IPS DF 6.9 (cell line): ENCODE results near the gene GNA14.
A peak's percentile ranks its signal among the peaks of the same experiment; 100 is the strongest.
"Not testable (repeated sequence)": the region's sequence is repeated elsewhere in the genome, so short reads cannot be mapped to it uniquely, and the experiment has no call there.

Experiments used
- DNase-seq: peaks from one replicate; pipeline ENCODE4 v3.0.0-alpha.2; 2013; ENCODE audit warnings: low read depth, low spot score
- H3K27ac ChIP-seq: one replicate; pipeline ENCODE4 v1.5.1; 2013; ENCODE audit warnings: low read length, control low read depth
- H3K27me3 ChIP-seq: 2 replicates; pipeline ENCODE4 v1.6.1; 2013; ENCODE audit warnings: mild to moderate bottlenecking, low read length; ENCODE audit not compliant: control insufficient read depth, insufficient read depth
- H3K36me3 ChIP-seq: 2 replicates; pipeline ENCODE4 v1.6.1; 2013; ENCODE audit warnings: low read length; ENCODE audit not compliant: control insufficient read depth, insufficient read depth
- H3K4me1 ChIP-seq: 2 replicates; pipeline ENCODE4 v1.6.1; 2013; ENCODE audit warnings: low read length; ENCODE audit not compliant: control insufficient read depth, insufficient read depth
- H3K4me3 ChIP-seq: 2 replicates; pipeline ENCODE4 v1.5.1; 2013; ENCODE audit warnings: mild to moderate bottlenecking, low read length
- H3K9me3 ChIP-seq: 2 replicates; pipeline ENCODE4 v1.6.1; 2013; ENCODE audit warnings: low read length, inconsistent platforms; ENCODE audit not compliant: control insufficient read depth, insufficient read depth
- WGBS: extraction: QIAGEN DNeasy Blood & Tissue Kit; methylation state at CpG from one replicate; pipeline ENCODE4 v1.1.7; 2013; ENCODE audit warnings: mixed read lengths, missing lambda C conversion rate; ENCODE audit not compliant: insufficient read length, insufficient coverage; 5-methylcytosine and 5-hydroxymethylcytosine counted together

The GNA14 gene

DNA sequence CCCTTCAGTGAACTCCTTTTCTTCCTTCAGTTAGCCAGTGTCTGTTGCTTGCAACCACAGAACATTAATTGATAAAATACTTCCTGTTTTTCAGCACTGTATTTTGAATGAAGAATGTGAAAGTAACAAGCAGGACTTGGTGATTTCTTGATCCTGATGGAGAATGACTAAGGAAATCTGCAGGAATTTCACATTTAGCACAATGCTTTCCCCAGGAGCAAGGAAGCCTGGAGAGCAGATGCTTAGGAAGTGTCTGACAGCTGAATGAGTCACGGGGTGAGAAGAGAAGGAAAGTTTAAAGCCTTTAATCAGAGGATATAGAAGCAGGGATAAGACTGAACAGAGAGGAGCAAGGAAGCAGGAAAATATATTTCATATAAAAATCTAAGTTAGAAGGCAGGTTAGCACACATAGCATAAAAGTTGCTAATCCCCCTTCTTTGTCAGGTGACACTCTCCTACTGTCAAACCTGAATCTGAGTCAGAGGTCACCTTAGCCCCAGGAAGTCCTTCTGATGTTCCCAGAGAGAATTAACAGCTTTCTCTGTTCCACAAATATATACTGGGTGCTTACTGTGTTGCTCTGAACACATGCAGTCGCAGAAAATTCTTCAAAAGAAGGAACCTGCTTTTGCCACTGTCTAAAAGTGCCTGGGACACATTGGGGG is 59.7 kb downstream of the GNA14 start:
- Histone ChIP-seq H3K4me1 (peaks cover 10% of the 10 kb centered on the region; the same call in 1 of the 2 replicates), H3K36me3 (no peaks in the 10 kb centered on the region), H3K27me3 (no peaks in the 10 kb centered on the region), H3K4me3 (no peak overlapping the region), H3K9me3 (no peaks in the 10 kb centered on the region), H3K27ac (no peak overlapping the region)
- WGBS, result no CpG with 5 or more reads among the region's 2 CpGs
- DNase-seq, result no peak

GRCh38 chr9:77587851-77588250 is 60.3 kb downstream of the GNA14 start:
- no peak overlapping the region for H3K4me3 ChIP-seq
- H3K36me3 ChIP-seq, result no peaks in the 10 kb centered on the region
- H3K9me3 ChIP-seq, result no peaks in the 10 kb centered on the region
- no peaks in the 10 kb centered on the region for H3K27me3 ChIP-seq
- WGBS, result no CpG with 5 or more reads among the region's 2 CpGs
- peaks cover 10% of the 10 kb centered on the region; the same call in 1 of the 2 replicates for H3K4me1 ChIP-seq
- no peak overlapping the region for H3K27ac ChIP-seq
- DNase-seq, result no peak

- Histone ChIP-seq H3K27ac (no peak overlapping the region), H3K36me3 (no peaks in the 10 kb centered on the region), H3K4me1 (peaks cover 10% of the 10 kb centered on the region; the same call in 1 of the 2 replicates), H3K27me3 (no peaks in the 10 kb centered on the region), H3K4me3 (no peak overlapping the region), H3K9me3 (no peaks in the 10 kb centered on the region)
- DNase-seq, result no peak
Observed at GRCh38 chr9:77587042-77587441, 61.1 kb downstream of the GNA14 start.

GRCh38 chr9:77586591-77586990 is 61.5 kb downstream of the GNA14 start:
- no peaks in the 10 kb centered on the region for H3K27me3 ChIP-seq
- DNase-seq, result no peak
- H3K9me3 ChIP-seq, result no peaks in the 10 kb centered on the region
- no peak overlapping the region for H3K27ac ChIP-seq
- peaks cover 10% of the 10 kb centered on the region; the same call in 1 of the 2 replicates for H3K4me1 ChIP-seq
- WGBS, result no CpG with 5 or more reads among the region's 12 CpGs
- H3K36me3 ChIP-seq, result no peaks in the 10 kb centered on the region
- no peak overlapping the region for H3K4me3 ChIP-seq

DNA sequence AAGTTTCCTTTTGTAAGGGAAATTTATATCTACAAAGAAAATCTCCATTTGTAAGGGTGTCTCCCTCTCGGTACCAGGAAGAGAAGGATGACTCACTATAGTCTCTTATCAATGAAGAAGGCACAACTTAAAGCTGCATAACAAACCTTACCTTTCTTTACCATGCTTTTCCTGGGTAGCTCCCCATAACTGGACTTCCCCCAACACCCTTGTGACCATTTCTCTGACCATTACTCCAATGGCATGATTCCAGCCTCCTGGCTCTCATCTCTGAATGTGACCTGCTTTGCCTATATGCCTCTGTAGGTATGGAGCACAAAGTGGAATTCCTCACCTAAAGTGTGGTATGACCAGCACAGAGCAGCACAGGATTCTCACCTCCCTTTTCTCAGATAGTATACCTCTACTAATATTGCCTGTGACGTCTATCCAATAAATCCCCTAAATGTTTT is 62.8 kb downstream of the GNA14 start:
- DNase-seq, result peak; percentile 41
- Histone ChIP-seq H3K4me3 (no peak overlapping the region), H3K4me1 (peaks cover 10% of the 10 kb centered on the region; the same call in 1 of the 2 replicates), H3K27ac (peak overlapping the region; percentile 9), H3K9me3 (no peaks in the 10 kb centered on the region), H3K36me3 (no peaks in the 10 kb centered on the region), H3K27me3 (no peaks in the 10 kb centered on the region)
- no CpG with 5 or more reads among the region's 2 CpGs for WGBS

GRCh38 chr9:77584927-77585326 is 63.2 kb downstream of the GNA14 start:
- not testable (repeated sequence) for H3K27me3 ChIP-seq, H3K9me3 ChIP-seq, H3K4me1 ChIP-seq, H3K4me3 ChIP-seq, DNase-seq, H3K36me3 ChIP-seq, H3K27ac ChIP-seq
- no CpG with 5 or more reads among the region's 4 CpGs for WGBS

DNA sequence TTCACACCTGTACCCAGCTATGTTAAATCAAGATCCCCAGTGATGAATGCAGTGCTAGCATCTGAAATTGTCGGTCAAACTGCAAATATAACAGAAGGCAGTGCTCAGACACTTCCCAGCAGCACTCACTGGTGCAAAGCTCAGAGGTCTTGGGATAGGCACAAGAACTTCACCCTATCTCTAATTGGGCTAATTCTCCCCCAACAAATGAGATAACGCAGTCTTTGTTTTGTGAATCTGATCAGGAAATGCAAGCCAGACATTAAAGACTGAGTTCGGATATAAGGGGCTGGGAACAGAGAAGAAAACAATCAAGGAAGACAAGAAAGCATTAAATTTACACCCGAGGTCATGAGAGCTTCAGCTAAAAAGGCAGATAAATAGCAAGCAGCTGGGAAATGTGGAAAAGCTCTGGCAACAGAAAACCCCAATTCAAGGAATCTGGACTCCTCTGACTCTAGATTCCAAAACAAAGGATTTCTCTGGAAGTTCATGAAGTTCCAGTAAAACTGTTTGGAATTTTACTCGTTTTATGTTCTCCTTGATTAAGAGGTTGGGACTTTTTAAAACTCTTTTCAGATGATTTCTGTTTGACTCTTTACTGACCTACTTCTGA is 65.1 kb downstream of the GNA14 start:
- DNase-seq, result no peak
- H3K27me3 ChIP-seq, result no peaks in the 10 kb centered on the region
- no peaks in the 10 kb centered on the region for H3K36me3 ChIP-seq
- H3K9me3 ChIP-seq, result no peaks in the 10 kb centered on the region
- no peak overlapping the region for H3K4me3 ChIP-seq
- WGBS, result no CpG with 5 or more reads among the region's 5 CpGs
- H3K4me1 ChIP-seq, result peaks cover 7% of the 10 kb centered on the region
- H3K27ac ChIP-seq, result no peak overlapping the region

- no peaks in the 10 kb centered on the region for H3K9me3 ChIP-seq
- H3K27me3 ChIP-seq, result no peaks in the 10 kb centered on the region
- H3K4me3 ChIP-seq, result no peak overlapping the region
- WGBS, result no CpG with 5 or more reads among the region's 3 CpGs
- H3K4me1 ChIP-seq, result peaks cover 6% of the 10 kb centered on the region
- DNase-seq, result no peak
- no peak overlapping the region for H3K27ac ChIP-seq
- no peaks in the 10 kb centered on the region for H3K36me3 ChIP-seq
Observed at GRCh38 chr9:77582525-77582924, 65.6 kb downstream of the GNA14 start.

DNA sequence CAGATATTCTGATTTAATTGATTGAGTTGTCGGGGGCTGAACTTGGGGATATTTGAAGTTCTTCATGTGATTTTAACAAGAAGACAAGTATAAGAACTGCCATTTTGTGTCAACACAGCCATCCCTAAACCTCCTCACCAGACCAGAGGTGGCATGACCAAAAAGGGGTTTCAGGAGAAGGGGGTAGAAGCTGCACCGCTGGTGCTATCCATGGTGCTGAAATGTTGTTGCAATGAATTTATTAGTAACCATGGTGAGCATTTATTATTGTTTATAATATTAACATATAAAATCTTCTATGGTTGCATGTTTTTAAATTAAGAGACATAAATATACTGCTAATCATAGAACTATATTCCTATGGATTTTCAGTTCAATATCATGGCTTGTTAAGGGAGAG is 72.3 kb downstream of the GNA14 start:
- no peaks in the 10 kb centered on the region for H3K9me3 ChIP-seq
- H3K27ac ChIP-seq, result no peak overlapping the region
- H3K27me3 ChIP-seq, result no peaks in the 10 kb centered on the region
- DNase-seq, result no peak
- H3K4me3 ChIP-seq, result no peak overlapping the region
- H3K36me3 ChIP-seq, result no peaks in the 10 kb centered on the region
- no CpG with 5 or more reads among the region's 2 CpGs for WGBS
- H3K4me1 ChIP-seq, result no peaks in the 10 kb centered on the region; the same call in 1 of the 2 replicates

DNA sequence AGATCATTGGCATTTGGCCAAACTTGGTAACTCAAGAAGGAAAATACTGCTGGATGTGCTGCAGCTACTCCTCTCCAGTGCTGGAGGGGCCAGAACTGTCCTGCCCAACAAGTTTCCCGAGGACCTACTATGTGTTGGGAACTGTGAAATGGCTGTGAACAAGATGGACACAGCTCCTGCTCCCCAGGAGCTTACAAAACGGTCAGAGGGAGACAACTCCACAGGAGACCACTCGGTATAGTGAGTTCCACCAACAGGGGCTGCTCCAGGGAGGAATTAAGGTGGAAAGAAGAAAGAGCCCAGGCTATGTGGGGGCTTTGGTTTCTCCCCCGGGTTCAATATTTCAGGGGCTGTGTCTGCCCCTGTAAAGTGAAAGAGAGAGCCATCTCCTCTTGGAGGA is 78.8 kb downstream of the GNA14 start:
- WGBS, result no CpG with 5 or more reads among the region's 4 CpGs
- H3K4me1 ChIP-seq, result no peaks in the 10 kb centered on the region
- H3K27me3 ChIP-seq, result no peaks in the 10 kb centered on the region
- H3K27ac ChIP-seq, result no peak overlapping the region
- H3K9me3 ChIP-seq, result no peaks in the 10 kb centered on the region
- DNase-seq, result no peak
- H3K4me3 ChIP-seq, result no peak overlapping the region
- no peaks in the 10 kb centered on the region for H3K36me3 ChIP-seq

- no peaks in the 10 kb centered on the region for H3K27me3 ChIP-seq
- no peak for DNase-seq
- no peaks in the 10 kb centered on the region for H3K4me1 ChIP-seq
- no peak overlapping the region for H3K27ac ChIP-seq
- WGBS, result no CpG with 5 or more reads among the region's 1 CpG
- H3K9me3 ChIP-seq, result no peaks in the 10 kb centered on the region
- no peaks in the 10 kb centered on the region for H3K36me3 ChIP-seq
- no peak overlapping the region for H3K4me3 ChIP-seq
Observed at GRCh38 chr9:77563174-77563573, 84.9 kb downstream of the GNA14 start.
